HepG2 (cell line): ENCODE measurements around the gene AFTPH. TPM values are rescaled to one million over a fixed set of nuclear protein-coding genes. Genes with fewer than 3 reads are reported as not detected.
A peak's percentile ranks its signal among the peaks of the same experiment; 100 is the strongest.

Source experiments
- AFF4 ChIP-seq: sonication (generic); formaldehyde crosslinking; IDR thresholded peaks from 2 replicates; pipeline ENCODE4 v1.4.0; 2020; ENCODE audit warnings: missing genetic modification reagents
- CBX5 ChIP-seq: sonication (generic); formaldehyde crosslinking; IDR thresholded peaks from 2 replicates; pipeline ENCODE4 v1.4.0; 2020; ENCODE audit warnings: missing genetic modification reagents, borderline replicate concordance
- NFE2L1 ChIP-seq: sonication (generic); formaldehyde crosslinking; IDR thresholded peaks from 2 replicates; pipeline ENCODE4 v1.4.0; 2020; ENCODE audit warnings: missing genetic modification reagents, mild to moderate bottlenecking, borderline replicate concordance
- TRIM22 ChIP-seq: fragments of 450-650 bp; IDR thresholded peaks from 2 replicates; pipeline ENCODE4 v1.6.1; 2017
- ZC3H13 ChIP-seq: sonication (generic); formaldehyde crosslinking; IDR thresholded peaks from 2 replicates; pipeline ENCODE4 v1.8.1; 2023; ENCODE audit warnings: mild to moderate bottlenecking, missing genetic modification reagents, moderate library complexity
- ZNF646 ChIP-seq: sonication (generic); formaldehyde crosslinking; IDR thresholded peaks from 2 replicates; pipeline ENCODE4 v1.9.0; 2021; ENCODE audit warnings: mild to moderate bottlenecking, missing genetic modification reagents
- ZNF841 ChIP-seq: sonication (generic); formaldehyde crosslinking; IDR thresholded peaks from 2 replicates; pipeline ENCODE4 v1.8.1; 2023; ENCODE audit warnings: missing genetic modification reagents, borderline replicate concordance
- polyA plus RNA-seq, 8 experiments: library from polyadenylated mRNA; depleted of rRNA in 3 of 8; stranded (reverse) in 7 of 8; unstranded in 1 of 8; fragments of >200 nt; fragmentation: Illumina TruSeq in 4 of 8; extraction: Trizol in 4 of 8; gene quantifications; 2 replicates each; pipeline versions ENCODE4 v1.2.1 to v1.2.3, GENCODE V29; 2011 to 2016; ENCODE audit warnings: low read depth in 4 of 8, missing spikeins in 1 of 8, mixed read lengths in 1 of 8; ENCODE audit not compliant: insufficient read depth in 1 of 8
- total RNA-seq, 5 experiments: library from RNA; depleted of rRNA; stranded (reverse); fragments of >200 nt; fragmentation: Illumina TruSeq; extraction: Trizol; gene quantifications; 2 replicates each; pipeline ENCODE4 v1.2.3, GENCODE V29; 2016; ENCODE audit warnings: low read depth in 1 of 5
- TF ChIP-seq, protein P1 (sequence below): sonication (generic); formaldehyde crosslinking; IDR thresholded peaks from 2 replicates; pipeline ENCODE4 v1.4.0; 2020; ENCODE audit warnings: missing genetic modification reagents, borderline replicate concordance
- TF ChIP-seq, protein P2 (sequence below): sonication (generic); formaldehyde crosslinking; IDR thresholded peaks from 2 replicates; pipeline ENCODE4 v1.9.0; 2021; ENCODE audit warnings: missing genetic modification reagents, borderline replicate concordance

AFTPH gene
- total and polyA plus RNA-seq, 2 of the 13 experiments (the other 11 are each of a cell fraction or from before 2014, with no cell fraction given) = 27.5 to 36.8 TPM

DNA sequence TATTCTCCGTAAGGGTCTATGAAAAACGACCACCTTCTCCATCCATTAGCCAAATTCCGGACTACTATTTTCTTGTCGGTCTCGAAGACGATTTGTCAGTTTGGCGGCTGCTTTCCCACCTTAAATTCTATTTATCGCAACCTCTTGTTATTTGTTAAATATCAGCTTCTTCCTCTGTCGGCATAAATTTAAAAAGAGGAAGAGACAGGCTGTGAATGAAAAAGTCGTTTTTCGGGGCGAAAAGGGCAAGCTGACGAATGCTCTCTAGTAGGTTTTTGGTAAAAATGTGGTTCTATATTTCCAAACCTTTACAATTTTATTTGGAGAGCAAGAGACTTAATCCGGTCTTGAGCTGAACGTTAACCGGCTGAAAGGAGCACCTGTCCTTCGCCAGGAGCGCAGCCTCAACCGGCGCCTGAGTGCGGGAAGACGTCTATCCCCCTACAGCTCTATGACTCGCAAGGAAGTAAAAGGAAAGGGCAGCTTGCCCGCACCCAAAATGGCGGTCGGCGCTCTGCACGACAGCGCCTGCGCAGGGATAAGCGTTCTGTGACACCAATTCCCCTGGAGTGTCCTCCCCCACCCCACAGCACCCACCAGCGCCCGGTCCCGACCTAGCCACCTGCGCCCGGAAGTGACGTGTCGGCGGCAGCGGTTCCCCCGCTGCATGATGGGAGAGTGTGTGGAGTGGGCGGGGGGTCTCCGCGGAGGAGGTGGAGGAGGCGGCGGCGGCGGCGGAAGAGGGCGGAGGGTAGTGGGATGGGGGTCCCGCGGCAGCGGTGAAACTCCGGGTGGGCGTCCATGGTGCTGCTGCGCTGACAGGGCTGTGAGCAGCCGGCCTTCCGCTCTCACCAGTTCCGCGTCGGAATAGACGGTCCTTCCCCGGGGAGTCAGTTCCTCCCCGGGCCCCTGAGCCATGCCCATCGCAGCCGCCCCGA is at the start of gene AFTPH (continued):
- TF ChIP-seq, protein P1, sequence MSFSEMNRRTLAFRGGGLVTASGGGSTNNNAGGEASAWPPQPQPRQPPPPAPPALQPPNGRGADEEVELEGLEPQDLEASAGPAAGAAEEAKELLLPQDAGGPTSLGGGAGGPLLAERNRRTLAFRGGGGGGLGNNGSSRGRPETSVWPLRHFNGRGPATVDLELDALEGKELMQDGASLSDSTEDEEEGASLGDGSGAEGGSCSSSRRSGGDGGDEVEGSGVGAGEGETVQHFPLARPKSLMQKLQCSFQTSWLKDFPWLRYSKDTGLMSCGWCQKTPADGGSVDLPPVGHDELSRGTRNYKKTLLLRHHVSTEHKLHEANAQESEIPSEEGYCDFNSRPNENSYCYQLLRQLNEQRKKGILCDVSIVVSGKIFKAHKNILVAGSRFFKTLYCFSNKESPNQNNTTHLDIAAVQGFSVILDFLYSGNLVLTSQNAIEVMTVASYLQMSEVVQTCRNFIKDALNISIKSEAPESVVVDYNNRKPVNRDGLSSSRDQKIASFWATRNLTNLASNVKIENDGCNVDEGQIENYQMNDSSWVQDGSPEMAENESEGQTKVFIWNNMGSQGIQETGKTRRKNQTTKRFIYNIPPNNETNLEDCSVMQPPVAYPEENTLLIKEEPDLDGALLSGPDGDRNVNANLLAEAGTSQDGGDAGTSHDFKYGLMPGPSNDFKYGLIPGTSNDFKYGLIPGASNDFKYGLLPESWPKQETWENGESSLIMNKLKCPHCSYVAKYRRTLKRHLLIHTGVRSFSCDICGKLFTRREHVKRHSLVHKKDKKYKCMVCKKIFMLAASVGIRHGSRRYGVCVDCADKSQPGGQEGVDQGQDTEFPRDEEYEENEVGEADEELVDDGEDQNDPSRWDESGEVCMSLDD (CRISPR knock-in tag) = no peak
- TF ChIP-seq ZNF646 (CRISPR knock-in tag) = no peak
- no peak for TF ChIP-seq ZNF841 (CRISPR knock-in tag)
- no peak for TF ChIP-seq AFF4 (CRISPR knock-in tag)
- TF ChIP-seq ZC3H13 (CRISPR knock-in tag) = 0 out of 2 replicates have a peak, but pooled peaks have one; percentile 76
- no peak for TF ChIP-seq TRIM22
- peak; percentile 63; the same call in 1 of the 2 replicates for TF ChIP-seq CBX5
- TF ChIP-seq, protein P2, sequence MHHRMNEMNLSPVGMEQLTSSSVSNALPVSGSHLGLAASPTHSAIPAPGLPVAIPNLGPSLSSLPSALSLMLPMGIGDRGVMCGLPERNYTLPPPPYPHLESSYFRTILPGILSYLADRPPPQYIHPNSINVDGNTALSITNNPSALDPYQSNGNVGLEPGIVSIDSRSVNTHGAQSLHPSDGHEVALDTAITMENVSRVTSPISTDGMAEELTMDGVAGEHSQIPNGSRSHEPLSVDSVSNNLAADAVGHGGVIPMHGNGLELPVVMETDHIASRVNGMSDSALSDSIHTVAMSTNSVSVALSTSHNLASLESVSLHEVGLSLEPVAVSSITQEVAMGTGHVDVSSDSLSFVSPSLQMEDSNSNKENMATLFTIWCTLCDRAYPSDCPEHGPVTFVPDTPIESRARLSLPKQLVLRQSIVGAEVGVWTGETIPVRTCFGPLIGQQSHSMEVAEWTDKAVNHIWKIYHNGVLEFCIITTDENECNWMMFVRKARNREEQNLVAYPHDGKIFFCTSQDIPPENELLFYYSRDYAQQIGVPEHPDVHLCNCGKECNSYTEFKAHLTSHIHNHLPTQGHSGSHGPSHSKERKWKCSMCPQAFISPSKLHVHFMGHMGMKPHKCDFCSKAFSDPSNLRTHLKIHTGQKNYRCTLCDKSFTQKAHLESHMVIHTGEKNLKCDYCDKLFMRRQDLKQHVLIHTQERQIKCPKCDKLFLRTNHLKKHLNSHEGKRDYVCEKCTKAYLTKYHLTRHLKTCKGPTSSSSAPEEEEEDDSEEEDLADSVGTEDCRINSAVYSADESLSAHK = no peak
- no peak for TF ChIP-seq NFE2L1
